Upper lobe of left lung (tissue), 6 donors: ENCODE measurements around the gene MGAT1. TPM values are rescaled to one million over a fixed set of nuclear protein-coding genes. Genes with fewer than 3 reads are reported as not detected.

Source experiments
- ATAC-seq, 2 donors: fragments of 200-7000 bp; cut with Tn5 transposase; one replicate each; pipeline ENCODE4 v1.9.1; 2022; ENCODE audit warnings: mild to moderate bottlenecking in 2 of 2, moderate library complexity in 2 of 2; ENCODE audit not compliant: low FRiP score in 2 of 2
- DNase-seq, 2 donors: peaks; one replicate each; pipeline ENCODE4 v3.0.0-alpha.2; 2019 to 2020
- H3K27ac ChIP-seq, 4 donors: fragments of 200-600 bp; sonication (generic); one replicate each; pipeline ENCODE4 v1.5.1; 2016 to 2019
- H3K27me3 ChIP-seq, 4 donors: fragments of 200-600 bp; sonication (generic); one replicate each; pipeline ENCODE4 v1.5.1; 2017 to 2019
- H3K36me3 ChIP-seq, 4 donors: fragments of 200-600 bp; sonication (generic); one replicate each; pipeline ENCODE4 v1.5.1; 2016 to 2019
- H3K4me1 ChIP-seq, 4 donors: fragments of 200-600 bp; sonication (generic); one replicate each; pipeline ENCODE4 v1.5.1; 2018 to 2019
- H3K4me3 ChIP-seq, 4 donors: fragments of 200-600 bp; sonication (generic); one replicate each; pipeline ENCODE4 v1.5.1; 2017 to 2019; ENCODE audit warnings: mild to moderate bottlenecking in 2 of 4, moderate library complexity in 1 of 4
- H3K9me3 ChIP-seq, 4 donors: fragments of 200-600 bp; sonication (generic); one replicate each; pipeline ENCODE4 v1.5.1; 2018 to 2019
- CTCF ChIP-seq, 6 experiments: fragments of 450-650 bp in 4 of 6; fragments of 200-600 bp in 2 of 6; sonication (generic) in 2 of 6; IDR thresholded peaks; one replicate each; pipeline ENCODE4 v1.5.1; 2016 to 2019; ENCODE audit warnings: antibody characterized with exemption in 6 of 6
- EP300 ChIP-seq, 4 donors: sonication (generic); formaldehyde crosslinking; IDR thresholded peaks; one replicate each; pipeline ENCODE4 v1.5.1; 2017; ENCODE audit warnings: antibody characterized with exemption in 4 of 4, control low read depth in 2 of 4
- POLR2A ChIP-seq, 4 donors: fragments of 450-650 bp; IDR thresholded peaks; one replicate each; pipeline ENCODE4 v1.5.1; 2016 to 2017; ENCODE audit warnings: antibody characterized with exemption in 4 of 4, mild to moderate bottlenecking in 2 of 4
- POLR2AphosphoS5 ChIP-seq, 2 donors: sonication (generic); formaldehyde crosslinking; IDR thresholded peaks; one replicate each; pipeline ENCODE4 v1.5.1; 2017; ENCODE audit warnings: antibody characterized with exemption in 2 of 2
- WGBS, 2 donors: methylation state at CpG; one replicate each; pipeline ENCODE4 v1.1.5; 2017 to 2018; 5-methylcytosine and 5-hydroxymethylcytosine counted together
- total RNA-seq, 6 donors: library from RNA; depleted of rRNA in 4 of 6; stranded (reverse); fragments of >200 nt in 4 of 6; gene quantifications; one replicate each; pipeline versions ENCODE4 v1.1.0 to v1.2.1, GENCODE V29; 2016 to 2021
- donor health status: DM: no; HTN: no; CAD: no; lungs with moderate emphysema.
- donor health status: DM: no; HTN: yes; CAD: no; lungs with severe emphysema.

MGAT1 gene
- total RNA-seq, 6 donors from 2014 or later: 148 to 392 (median 277) TPM

- H3K4me3 ChIP-seq: peak overlapping the region in 3 of 4 donors; percentile 24 to 83 (median 33)
Observed at GRCh38 chr5:180815293-180815917, 12.8 kb upstream of the MGAT1 start.

GRCh38 chr5:180813420-180813819 is 10.8 kb upstream of the MGAT1 start:
- H3K27ac ChIP-seq: peak overlapping the region in 2 of 4 donors; percentile 81 to 99
- TF ChIP-seq CTCF (IDR thresholded peaks at IDR 0.05): no peak
- TF ChIP-seq POLR2A (IDR thresholded peaks at IDR 0.05): no peak
- TF ChIP-seq EP300 (IDR thresholded peaks at IDR 0.05): no peak
- no peak for TF ChIP-seq POLR2AphosphoS5 (IDR thresholded peaks at IDR 0.05)
- H3K9me3 ChIP-seq: no peaks in the 10 kb centered on the region
- DNase-seq: no peak
- no peaks in the 10 kb centered on the region for H3K36me3 ChIP-seq
- H3K4me3 ChIP-seq: peak overlapping the region in 3 of 4 donors; percentile 24 to 83 (median 33)
- no peak for ATAC-seq
- 77 to 80% methylated on average over 5 of the region's 5 CpGs for WGBS, 2 donors
- peaks cover 52 to 54% (median 52%) of the 10 kb centered on the region in 4 donors for H3K4me1 ChIP-seq
- H3K27me3 ChIP-seq: no peaks in the 10 kb centered on the region

More at GRCh38 chr5:180815293-180815917, 12.8 kb upstream of the MGAT1 start:
- no peaks in the 10 kb centered on the region for H3K27me3 ChIP-seq
- TF ChIP-seq CTCF (IDR thresholded peaks at IDR 0.05) (no peak), POLR2AphosphoS5 (IDR thresholded peaks at IDR 0.05) (peak; percentile 16 to 28), EP300 (IDR thresholded peaks at IDR 0.05) (no peak), POLR2A (IDR thresholded peaks at IDR 0.05) (peak in 2 of 4 donors; percentile 26 to 88)
- H3K36me3 ChIP-seq: no peaks in the 10 kb centered on the region
- peak in 1 of 2 donors; percentile 56 for ATAC-seq
- peak overlapping the region; percentile 67 to 99 (median 82) for H3K27ac ChIP-seq
- DNase-seq: no peak
- H3K4me1 ChIP-seq: peaks cover 50 to 56% (median 51%) of the 10 kb centered on the region in 4 donors
- 51 to 55% methylated on average over 9 of the region's 9 CpGs for WGBS, 2 donors
- H3K9me3 ChIP-seq: no peaks in the 10 kb centered on the region

- TF ChIP-seq EP300 (IDR thresholded peaks at IDR 0.05) (no peak), POLR2AphosphoS5 (IDR thresholded peaks at IDR 0.05) (no peak), CTCF (IDR thresholded peaks at IDR 0.05) (no peak), POLR2A (IDR thresholded peaks at IDR 0.05) (no peak)
- no peaks in the 10 kb centered on the region for H3K9me3 ChIP-seq
- WGBS, 2 donors: 54 to 56% methylated on average over 10 of the region's 10 CpGs
- DNase-seq (peak in 1 of 2 donors; percentile 41), ATAC-seq (no peak)
- peak overlapping the region; percentile 97 to 99 (median 98) for H3K27ac ChIP-seq
- peak overlapping the region in 3 of 4 donors; percentile 50 to 83 (median 79) for H3K4me3 ChIP-seq
- peaks cover 52 to 56% (median 54%) of the 10 kb centered on the region in 4 donors for H3K4me1 ChIP-seq
- H3K27me3 ChIP-seq: no peaks in the 10 kb centered on the region
- peaks cover 0 to 2% (median 0%) of the 10 kb centered on the region in 4 donors for H3K36me3 ChIP-seq
Observed at GRCh38 chr5:180811623-180812124, 9.1 kb upstream of the MGAT1 start.

- peaks cover 52 to 56% (median 54%) of the 10 kb centered on the region in 4 donors for H3K4me1 ChIP-seq
- H3K27me3 ChIP-seq: no peaks in the 10 kb centered on the region
- H3K36me3 ChIP-seq: peaks cover 0 to 2% (median 0%) of the 10 kb centered on the region in 4 donors
- ATAC-seq (peak in 1 of 2 donors; percentile 37), DNase-seq (peak in 1 of 2 donors; percentile 78)
- H3K9me3 ChIP-seq: no peaks in the 10 kb centered on the region
- 7 to 8% methylated on average over 26 to 30 of the region's 30 CpGs for WGBS, 2 donors
- no peak for TF ChIP-seq POLR2A (IDR thresholded peaks at IDR 0.05)
- TF ChIP-seq POLR2AphosphoS5 (IDR thresholded peaks at IDR 0.05): no peak
- peak overlapping the region; percentile 25 to 83 (median 64) for H3K4me3 ChIP-seq
- peak overlapping the region; percentile 97 to 99 (median 98) for H3K27ac ChIP-seq
Observed at GRCh38 chr5:180810959-180811622, 8.5 kb upstream of the MGAT1 start.
